Measurements from ENCODE around the gene ABLIM1.

ABLIM1 gene

DNA sequence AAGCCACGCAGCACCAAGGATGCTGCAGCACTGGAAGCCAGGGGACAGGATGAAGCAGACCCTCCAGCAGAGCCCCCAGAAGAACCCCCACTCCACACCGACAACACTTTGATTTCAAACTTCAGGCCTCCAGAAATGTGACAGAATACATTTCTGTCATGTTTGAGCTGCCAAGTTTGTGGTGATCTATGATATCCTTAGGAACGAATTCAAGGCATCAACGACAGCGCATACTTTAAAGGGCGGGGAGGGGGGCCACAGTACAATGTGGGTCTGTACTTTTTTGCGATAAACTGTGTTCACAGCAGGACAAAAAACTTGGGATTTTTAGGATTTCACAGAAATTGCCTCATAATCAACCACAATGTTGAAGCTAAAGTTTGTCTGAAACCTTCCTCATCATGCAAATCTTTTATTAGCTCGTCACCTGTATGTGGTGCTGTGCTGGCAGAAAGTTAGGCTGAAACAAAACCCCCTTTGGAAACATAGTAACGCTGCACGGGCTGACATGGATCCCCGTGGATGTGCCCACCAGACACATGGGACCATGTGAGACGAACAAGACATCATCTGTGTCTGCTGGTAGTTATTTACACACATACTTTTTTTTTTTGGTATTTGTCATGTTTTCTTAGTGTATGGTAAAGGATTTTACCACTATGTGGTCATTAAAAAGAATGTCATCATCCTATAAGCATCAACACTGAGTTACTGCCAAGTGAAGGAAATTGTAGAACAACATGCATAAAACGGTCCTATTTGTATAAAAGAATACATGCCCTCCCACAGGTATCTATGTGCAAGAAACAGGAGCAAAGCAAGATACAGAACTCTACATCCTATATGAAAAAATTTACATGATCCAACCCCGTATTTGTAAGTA is 140.5 kb downstream of the ABLIM1 start:
- peak overlapping the region; percentile 65 for H3K4me2 ChIP-seq
- no peak overlapping the region for H3K4me3 ChIP-seq
- no peaks in the 10 kb centered on the region for H3K27me3 ChIP-seq
- H4K20me1 ChIP-seq = no peaks in the 10 kb centered on the region
- H3K27ac ChIP-seq = no peak overlapping the region
- H3K9ac ChIP-seq = no peak overlapping the region
- peaks cover 85% of the 10 kb centered on the region for H3K4me1 ChIP-seq
- H3K9me3 ChIP-seq = no peaks in the 10 kb centered on the region
- no peaks in the 10 kb centered on the region for H3K36me3 ChIP-seq
- no peak for TF ChIP-seq Cebpa-rat (IDR thresholded peaks at IDR 0.05)

- H3K27me3 ChIP-seq = no peaks in the 10 kb centered on the region
- H3K27ac ChIP-seq = no peak overlapping the region
- H3K36me3 ChIP-seq = no peaks in the 10 kb centered on the region
- peak overlapping the region; percentile 65 for H3K4me2 ChIP-seq
- H3K4me3 ChIP-seq = no peak overlapping the region
- peak overlapping the region; percentile 26; the same call in 1 of the 2 replicates for H3K9ac ChIP-seq
- TF ChIP-seq Cebpa-rat (IDR thresholded peaks at IDR 0.05) = no peak
- H3K9me3 ChIP-seq = no peaks in the 10 kb centered on the region
- H4K20me1 ChIP-seq = no peaks in the 10 kb centered on the region
- H3K4me1 ChIP-seq = peaks cover 74% of the 10 kb centered on the region
Measured at GRCh38 chr10:114516356-114516755, 141.7 kb downstream of the ABLIM1 start.

DNA sequence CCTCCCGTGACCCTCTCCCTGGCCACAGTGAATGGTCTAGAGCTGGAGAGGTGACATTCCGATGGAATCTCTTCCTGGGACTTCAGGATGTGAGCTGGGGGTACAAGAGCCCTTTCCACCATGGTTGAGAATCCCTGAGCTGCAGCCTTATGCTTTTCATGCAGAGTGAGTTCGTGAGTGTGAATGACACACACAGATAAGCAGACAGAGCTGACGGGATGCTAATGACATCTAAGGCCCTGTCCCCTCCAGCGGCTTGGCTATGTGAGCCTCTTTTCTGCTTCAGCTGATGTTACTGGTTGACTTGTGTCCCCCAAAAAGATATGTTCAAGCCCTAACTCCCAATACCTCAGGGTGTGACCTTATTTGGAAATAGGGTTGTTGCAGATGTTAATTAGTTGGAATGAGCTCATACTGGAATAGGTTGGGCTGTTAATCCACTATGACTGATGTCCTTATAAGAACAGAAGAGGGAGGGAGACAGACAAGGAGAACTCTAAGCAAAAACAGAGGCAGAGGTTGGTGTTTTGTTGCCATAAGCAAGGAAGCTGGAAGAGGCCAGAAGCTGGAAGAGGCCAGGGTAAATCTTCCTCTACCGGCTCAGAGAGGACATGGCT is 142.7 kb downstream of the ABLIM1 start:
- peaks cover 71% of the 10 kb centered on the region for H3K4me1 ChIP-seq
- H3K9ac ChIP-seq = no peak overlapping the region

GRCh38 chr10:114513381-114513792 is 144.7 kb downstream of the ABLIM1 start:
- no peak for TF ChIP-seq Cebpa-rat (IDR thresholded peaks at IDR 0.05)
- Histone ChIP-seq H3K4me1 (peaks cover 56% of the 10 kb centered on the region), H3K27me3 (no peaks in the 10 kb centered on the region)

More for the DNA sequence above, 142.7 kb downstream of the ABLIM1 start:
- Histone ChIP-seq H3K27me3 (no peaks in the 10 kb centered on the region), H3K4me2 (peak overlapping the region; percentile 65), H3K4me3 (no peak overlapping the region), H4K20me1 (no peaks in the 10 kb centered on the region), H3K36me3 (no peaks in the 10 kb centered on the region), H3K27ac (no peak overlapping the region), H3K9me3 (no peaks in the 10 kb centered on the region)
- TF ChIP-seq Cebpa-rat (IDR thresholded peaks at IDR 0.05) = no peak

GRCh38 chr10:114511881-114512280 is 146.2 kb downstream of the ABLIM1 start:
- Histone ChIP-seq H4K20me1 (no peaks in the 10 kb centered on the region), H3K4me1 (peaks cover 42% of the 10 kb centered on the region), H3K27me3 (no peaks in the 10 kb centered on the region), H3K27ac (no peak overlapping the region), H3K9ac (no peak overlapping the region), H3K9me3 (no peaks in the 10 kb centered on the region), H3K4me3 (no peak overlapping the region), H3K36me3 (no peaks in the 10 kb centered on the region), H3K4me2 (no peak overlapping the region)
- no peak for TF ChIP-seq Cebpa-rat (IDR thresholded peaks at IDR 0.05)

More at GRCh38 chr10:114513381-114513792, 144.7 kb downstream of the ABLIM1 start:
- Histone ChIP-seq H3K9me3 (no peaks in the 10 kb centered on the region), H3K9ac (no peak overlapping the region), H3K4me2 (peak overlapping the region; percentile 65), H4K20me1 (no peaks in the 10 kb centered on the region), H3K36me3 (no peaks in the 10 kb centered on the region), H3K27ac (no peak overlapping the region), H3K4me3 (no peak overlapping the region)

DNA sequence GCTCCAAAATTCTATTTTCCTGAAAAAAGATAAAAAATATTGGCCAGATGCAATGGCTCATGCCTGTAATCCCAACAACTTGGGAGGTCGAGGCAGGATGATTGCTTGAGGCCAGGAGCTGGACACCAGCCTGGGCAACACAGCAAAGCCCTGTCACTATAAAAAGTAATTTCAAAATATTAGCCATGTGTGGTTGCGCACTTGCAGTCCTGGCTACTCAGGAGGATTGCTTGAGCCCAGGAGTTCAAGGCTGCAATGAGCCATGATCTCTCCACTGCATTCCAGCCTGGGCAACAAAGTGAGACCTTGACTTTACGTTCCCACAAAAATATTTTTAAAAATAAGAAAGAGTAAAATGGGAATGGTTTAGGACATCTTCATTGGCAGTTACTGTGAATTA is 149.7 kb downstream of the ABLIM1 start:
- H3K9me3 ChIP-seq = no peaks in the 10 kb centered on the region
- H3K4me2 ChIP-seq = no peak overlapping the region
- H3K4me3 ChIP-seq = no peak overlapping the region
- peaks cover 7% of the 10 kb centered on the region for H3K4me1 ChIP-seq
- no peaks in the 10 kb centered on the region for H3K36me3 ChIP-seq
- H4K20me1 ChIP-seq = no peaks in the 10 kb centered on the region
- H3K27me3 ChIP-seq = no peaks in the 10 kb centered on the region
- no peak overlapping the region for H3K9ac ChIP-seq
- no peak overlapping the region for H3K27ac ChIP-seq
- no peak for TF ChIP-seq Cebpa-rat (IDR thresholded peaks at IDR 0.05)

GRCh38 chr10:114507449-114507848 is 150.6 kb downstream of the ABLIM1 start:
- Histone ChIP-seq H3K9me3 (no peaks in the 10 kb centered on the region), H3K27me3 (no peaks in the 10 kb centered on the region), H3K9ac (no peak overlapping the region), H3K4me2 (no peak overlapping the region), H3K4me1 (no peaks in the 10 kb centered on the region), H3K27ac (no peak overlapping the region), H4K20me1 (no peaks in the 10 kb centered on the region), H3K4me3 (no peak overlapping the region), H3K36me3 (no peaks in the 10 kb centered on the region)
- TF ChIP-seq Cebpa-rat (IDR thresholded peaks at IDR 0.05) = no peak

GRCh38 chr10:114506871-114507385 is 151.1 kb downstream of the ABLIM1 start:
- H3K4me3 ChIP-seq = no peak overlapping the region
- no peaks in the 10 kb centered on the region for H3K4me1 ChIP-seq
- H3K9ac ChIP-seq = no peak overlapping the region
- no peak overlapping the region for H3K4me2 ChIP-seq
- no peaks in the 10 kb centered on the region for H3K9me3 ChIP-seq
- H3K27me3 ChIP-seq = no peaks in the 10 kb centered on the region
- TF ChIP-seq Cebpa-rat (IDR thresholded peaks at IDR 0.05) = no peak
- no peaks in the 10 kb centered on the region for H3K36me3 ChIP-seq
- H3K27ac ChIP-seq = no peak overlapping the region
- H4K20me1 ChIP-seq = no peaks in the 10 kb centered on the region

GRCh38 chr10:114504769-114505579 is 153.1 kb downstream of the ABLIM1 start:
- Histone ChIP-seq H3K9me3 (no peaks in the 10 kb centered on the region), H3K27me3 (no peaks in the 10 kb centered on the region), H3K27ac (no peak overlapping the region), H3K9ac (no peak overlapping the region), H3K4me3 (no peak overlapping the region), H3K4me2 (no peak overlapping the region), H3K4me1 (no peaks in the 10 kb centered on the region), H3K36me3 (no peaks in the 10 kb centered on the region), H4K20me1 (no peaks in the 10 kb centered on the region)
- TF ChIP-seq Cebpa-rat (IDR thresholded peaks at IDR 0.05) = no peak
